ENCODE measurements around the gene TMEM121B. TPM values are rescaled to one million over a fixed set of nuclear protein-coding genes. Genes with fewer than 3 reads are reported as not detected.

TMEM121B gene
- total RNA-seq, 1 experiment from 2014 or later: 8.1 TPM

DNA sequence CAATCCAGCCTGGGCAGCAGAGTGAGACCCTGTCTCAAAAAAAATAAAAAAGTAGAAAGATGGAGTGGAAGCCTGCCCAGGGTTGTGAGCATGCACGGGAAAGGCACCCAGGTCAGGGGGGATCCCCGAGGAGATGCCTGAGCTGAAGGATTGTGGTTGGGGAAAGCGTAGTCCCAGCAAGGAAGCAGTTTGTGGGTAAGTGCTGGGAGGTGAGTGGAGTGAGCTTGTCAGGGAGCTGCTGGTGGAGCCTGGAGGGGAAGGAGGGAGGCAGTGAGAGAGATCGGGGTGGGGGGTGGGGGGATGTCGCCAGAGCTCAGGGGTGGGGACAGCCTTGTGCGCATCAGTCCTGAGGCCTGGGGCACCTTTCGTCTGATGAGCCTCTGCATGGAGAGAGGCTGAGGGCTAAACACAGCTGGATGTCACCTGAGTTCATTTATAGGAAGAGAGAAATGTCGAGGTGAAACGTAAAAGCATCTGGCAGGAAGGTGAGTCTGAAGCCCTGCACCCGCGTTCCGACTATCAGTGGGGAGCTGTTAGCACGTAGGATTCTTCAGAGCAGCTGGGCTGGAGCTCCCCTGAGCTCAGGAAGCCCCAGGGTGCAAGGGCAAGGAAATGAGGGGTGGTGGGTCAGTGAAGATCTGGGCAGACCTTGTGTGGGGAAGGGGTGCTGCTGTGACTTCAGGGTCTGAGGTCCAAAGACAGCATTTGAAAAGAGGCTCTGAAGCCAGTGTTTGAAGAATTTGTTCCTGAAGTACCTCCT, 10.2 kb downstream of the TMEM121B start:
- Histone ChIP-seq H3K27me3 (ENCODE audit: insufficient read depth, low read length) (no peaks in the 10 kb centered on the region), H2BK20ac (ENCODE audit: low read depth, low read length, poor library complexity, severe bottlenecking) (no peak overlapping the region), H3K9ac (ENCODE audit: extremely low read depth, insufficient read length, low read length) (no peak overlapping the region), H3K18ac (ENCODE audit: insufficient read length, low read depth, low read length) (no peak overlapping the region), H3K23me2 (ENCODE audit: insufficient read length, low read depth, low read length, poor library complexity, severe bottlenecking) (no peaks in the 10 kb centered on the region), H4K20me1 (ENCODE audit: control insufficient read depth, insufficient read depth, insufficient read length) (no peaks in the 10 kb centered on the region), H4K91ac (ENCODE audit: insufficient read length, low read depth, low read length) (no peak overlapping the region), H3K56ac (ENCODE audit: insufficient read length, low read depth, low read length) (no peak overlapping the region), H2AK5ac (ENCODE audit: insufficient read length, low read length) (no peak overlapping the region), H3K23ac (ENCODE audit: insufficient read length, low read depth, low read length) (no peak overlapping the region), H2BK5ac (ENCODE audit: insufficient read length, low read length) (no peak overlapping the region), H2AFZ (ENCODE audit: low read length) (no peak overlapping the region), H3K79me1 (ENCODE audit: insufficient read depth, low read depth, low read length, poor library complexity, severe bottlenecking) (no peaks in the 10 kb centered on the region), H4K8ac (replicated peaks; ENCODE audit: insufficient read length, low read depth, low read length) (no peak overlapping the region), H3K14ac (ENCODE audit: insufficient read depth, low read length) (no peak overlapping the region), H3T11ph (ENCODE audit: low read length) (no peak overlapping the region), H3K9me3 (ENCODE audit: control insufficient read depth, low read depth, low read length) (no peaks in the 10 kb centered on the region), H2BK12ac (ENCODE audit: insufficient read length, low read depth, low read length) (no peak overlapping the region), H2BK15ac (ENCODE audit: low read depth, low read length) (no peak overlapping the region), H2BK120ac (ENCODE audit: low read depth, low read length, poor library complexity, severe bottlenecking) (no peak overlapping the region), H3K4me1 (ENCODE audit: insufficient read depth, low read length) (no peaks in the 10 kb centered on the region), H3K27ac (ENCODE audit: insufficient read length, low read depth, low read length) (no peak overlapping the region), H3K79me2 (ENCODE audit: insufficient read depth, low read length) (no peaks in the 10 kb centered on the region), H4K5ac (ENCODE audit: insufficient read length, low read depth, low read length) (no peak overlapping the region), H3K4me2 (ENCODE audit: insufficient read depth, insufficient read length, low read length) (no peak overlapping the region), H3K4ac (ENCODE audit: low read depth, low read length) (no peak overlapping the region)
- DNase-seq: no peak
- no CpG with 5 or more reads among the region's 13 CpGs for WGBS (ENCODE audit: extremely low coverage, insufficient read length, low lambda C conversion rate)
- H3K4me3 Mint-ChIP-seq: no peak overlapping the region
- H3K27me3 Mint-ChIP-seq (ENCODE audit: low read depth): no peaks in the 10 kb centered on the region
- H3K4me1 Mint-ChIP-seq: peaks cover 1 to 9% of the 10 kb centered on the region in 2 experiments; a peak in 3 of 4 replicates
- TF ChIP-seq, protein P1, sequence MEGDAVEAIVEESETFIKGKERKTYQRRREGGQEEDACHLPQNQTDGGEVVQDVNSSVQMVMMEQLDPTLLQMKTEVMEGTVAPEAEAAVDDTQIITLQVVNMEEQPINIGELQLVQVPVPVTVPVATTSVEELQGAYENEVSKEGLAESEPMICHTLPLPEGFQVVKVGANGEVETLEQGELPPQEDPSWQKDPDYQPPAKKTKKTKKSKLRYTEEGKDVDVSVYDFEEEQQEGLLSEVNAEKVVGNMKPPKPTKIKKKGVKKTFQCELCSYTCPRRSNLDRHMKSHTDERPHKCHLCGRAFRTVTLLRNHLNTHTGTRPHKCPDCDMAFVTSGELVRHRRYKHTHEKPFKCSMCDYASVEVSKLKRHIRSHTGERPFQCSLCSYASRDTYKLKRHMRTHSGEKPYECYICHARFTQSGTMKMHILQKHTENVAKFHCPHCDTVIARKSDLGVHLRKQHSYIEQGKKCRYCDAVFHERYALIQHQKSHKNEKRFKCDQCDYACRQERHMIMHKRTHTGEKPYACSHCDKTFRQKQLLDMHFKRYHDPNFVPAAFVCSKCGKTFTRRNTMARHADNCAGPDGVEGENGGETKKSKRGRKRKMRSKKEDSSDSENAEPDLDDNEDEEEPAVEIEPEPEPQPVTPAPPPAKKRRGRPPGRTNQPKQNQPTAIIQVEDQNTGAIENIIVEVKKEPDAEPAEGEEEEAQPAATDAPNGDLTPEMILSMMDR (conservative IDR thresholded peaks at IDR 0.05): no peak
- peak overlapping the region; percentile 45 to 46 (median 45); a peak in 4 of 7 replicates for H3K27ac Mint-ChIP-seq
- no peaks in the 10 kb centered on the region; a peak in 1 of 5 replicates for H3K9me3 Mint-ChIP-seq
- peaks cover 2 to 9% (median 3%) of the 10 kb centered on the region in 3 experiments; a peak in 3 of 7 replicates for H3K36me3 Mint-ChIP-seq (ENCODE audit: insufficient read depth in 1 of 3, low read depth in 3 of 3)

Measured in H9 (cell line).